ENCODE results near the gene TENM4.
"Not testable (repeated sequence)": the region's sequence is repeated elsewhere in the genome, so short reads cannot be mapped to it uniquely, and the experiment has no call there.

TENM4 gene

GRCh38 chr11:78827291-78827690 is 613.5 kb downstream of the TENM4 start:
- not testable (repeated sequence) for DNase-seq

GRCh38 chr11:78825591-78826020 is 615.2 kb downstream of the TENM4 start:
- no peak for DNase-seq

- no peak for DNase-seq
Observed at GRCh38 chr11:78823588-78823987, 617.2 kb downstream of the TENM4 start.

- no peak for DNase-seq
Observed at GRCh38 chr11:78822931-78823423, 617.9 kb downstream of the TENM4 start.

GRCh38 chr11:78821371-78822306 is 619.2 kb downstream of the TENM4 start:
- DNase-seq = no peak

GRCh38 chr11:78820741-78821140 is 620.1 kb downstream of the TENM4 start:
- DNase-seq = no peak

GRCh38 chr11:78818201-78818600 is 622.6 kb downstream of the TENM4 start:
- DNase-seq = no peak

GRCh38 chr11:78815831-78816230 is 625.0 kb downstream of the TENM4 start:
- no peak for DNase-seq

- peak; percentile 88 for DNase-seq
Observed at GRCh38 chr11:78812513-78813293, 628.1 kb downstream of the TENM4 start.

- DNase-seq = no peak
Observed at GRCh38 chr11:78810559-78811009, 630.2 kb downstream of the TENM4 start.

GRCh38 chr11:78809931-78810541 is 630.8 kb downstream of the TENM4 start:
- peak; percentile 55 for DNase-seq

GRCh38 chr11:78808923-78809322 is 631.9 kb downstream of the TENM4 start:
- DNase-seq = peak; percentile 68

GRCh38 chr11:78807351-78807750 is 633.5 kb downstream of the TENM4 start:
- no peak for DNase-seq

GRCh38 chr11:78806214-78807004 is 634.4 kb downstream of the TENM4 start:
- peak; percentile 31 for DNase-seq

- no peak for DNase-seq
Observed at GRCh38 chr11:78804991-78805390, 635.8 kb downstream of the TENM4 start.

GRCh38 chr11:78803995-78804394 is 636.8 kb downstream of the TENM4 start:
- DNase-seq = no peak

- DNase-seq = peak; percentile 18
Observed at GRCh38 chr11:78802058-78802761, 638.6 kb downstream of the TENM4 start.

GRCh38 chr11:78801161-78801884 is 639.5 kb downstream of the TENM4 start:
- DNase-seq = peak; percentile 52

- no peak for DNase-seq
Observed at GRCh38 chr11:78800756-78801155, 640.1 kb downstream of the TENM4 start.

GRCh38 chr11:78800096-78800690 is 640.6 kb downstream of the TENM4 start:
- peak; percentile 57 for DNase-seq
